GM12878 (cell line): Measurements from ENCODE around the gene PTPRJ. TPM values are rescaled to one million over a fixed set of nuclear protein-coding genes. Genes with fewer than 3 reads are reported as not detected.

Experiments used
- ATAC-seq: fragments of 200-7000 bp; cut with Tn5 transposase; 3 replicates; pipeline ENCODE4 v1.9.1; 2020; ENCODE audit warnings: mild to moderate bottlenecking, moderate library complexity
- BruUV-seq: library from RNA; stranded (reverse); fragments of 400-500 nt; replicated peaks from 2 replicates; lab custom pipeline; 2021; lab: Mats Ljungman, UMichigan
- CTCF ChIA-PET: fragments of 300-600 bp; sonication (Branson Sonifier 250); formaldehyde crosslinking; extraction: SDS; loops from one replicate; lab custom pipeline; 2021; ENCODE audit warnings: inconsistent platforms; lab: Yijun Ruan, JAX
- POLR2A ChIA-PET: fragments of 350-600 bp; formaldehyde crosslinking; extraction: SDS; loops from one replicate; lab custom pipeline; 2021; ENCODE audit warnings: inconsistent platforms; lab: Charles Lee
- RAD21 ChIA-PET: fragments of 300-600 bp; sonication (Branson Sonifier 250); formaldehyde crosslinking; loops from one replicate; lab custom pipeline; 2023; ENCODE audit warnings: antibody characterized with exemption; ENCODE audit not compliant: unreplicated experiment; lab: Charles Lee
- SMC1A ChIA-PET: fragments of 300-600 bp; sonication (Branson Sonifier 250); formaldehyde crosslinking; loops from one replicate; lab custom pipeline; 2023; ENCODE audit not compliant: unreplicated experiment, uncharacterized antibody; lab: Charles Lee
- DNase-seq: peaks from one replicate; pipeline ENCODE4 v3.0.0-alpha.2; 2011; ENCODE audit warnings: low read depth, low spot score
- FAIRE-seq: peaks from 3 replicates; lab custom pipeline; 2011; peaks lifted over from hg19 to GRCh38; lab: Jason Lieb, UNC
- H2AFZ ChIP-seq: 2 replicates; pipeline ENCODE4 v1.6.0; 2011; ENCODE audit warnings: low read depth, low read length, control low read depth; ENCODE audit not compliant: control insufficient read depth
- H3K27ac ChIP-seq: 2 replicates; pipeline ENCODE4 v1.5.1; 2011; ENCODE audit warnings: control low read depth; ENCODE audit not compliant: control insufficient read depth, insufficient read depth
- H3K27me3 ChIP-seq, 2 experiments: replicated peaks in 1 of 2; 2 replicates each; pipeline versions ENCODE4 v1.6.0 to v1.6.1; 2011; ENCODE audit warnings: low read length in 1 of 2; ENCODE audit not compliant: control insufficient read depth in 2 of 2, insufficient read depth in 2 of 2
- H3K36me3 ChIP-seq, 2 experiments: 2 replicates each; pipeline ENCODE4 v1.5.1; 2011; ENCODE audit warnings: low read length in 1 of 2; ENCODE audit not compliant: control insufficient read depth in 2 of 2, insufficient read depth in 2 of 2
- H3K4me1 ChIP-seq: 2 replicates; pipeline ENCODE4 v1.6.1; 2011; ENCODE audit warnings: mild to moderate bottlenecking, low read length, moderate library complexity, mixed read lengths; ENCODE audit not compliant: control insufficient read depth, insufficient read depth
- H3K4me2 ChIP-seq: 2 replicates; pipeline ENCODE4 v1.6.0; 2011; ENCODE audit warnings: control low read depth; ENCODE audit not compliant: control insufficient read depth, insufficient read depth
- H3K4me3 ChIP-seq: fragments of 200-600 bp; sonication (generic); 2 replicates; pipeline ENCODE4 v1.5.1; 2016
- H3K79me2 ChIP-seq: 2 replicates; pipeline ENCODE4 v1.6.0; 2011; ENCODE audit warnings: low read length; ENCODE audit not compliant: control insufficient read depth, insufficient read depth
- H3K9ac ChIP-seq: 2 replicates; pipeline ENCODE4 v1.8.0; 2011; ENCODE audit warnings: low read length, control low read depth, mixed read lengths; ENCODE audit not compliant: control insufficient read depth, insufficient read depth
- H3K9me3 ChIP-seq: replicated peaks from 3 replicates; pipeline ENCODE4 v1.5.1; 2011; ENCODE audit warnings: mild to moderate bottlenecking, low read length; ENCODE audit not compliant: control insufficient read depth, insufficient read depth
- H4K20me1 ChIP-seq: 2 replicates; pipeline ENCODE4 v1.6.0; 2011; ENCODE audit not compliant: control insufficient read depth, insufficient read depth
- CHD2 ChIP-seq: IDR thresholded peaks from 2 replicates; pipeline ENCODE4 v1.6.1; 2011; ENCODE audit warnings: low read depth, low read length, improper control_type of control experiment, borderline replicate concordance
- CREB1 ChIP-seq: IDR thresholded peaks from 2 replicates; pipeline ENCODE4 v1.6.1; 2012; ENCODE audit warnings: low read depth, mild to moderate bottlenecking, inconsistent platforms
- CREM ChIP-seq: IDR thresholded peaks from 2 replicates; pipeline ENCODE4 v1.6.1; 2014; ENCODE audit warnings: antibody characterized with exemption, low read depth
- GABPA ChIP-seq: IDR thresholded peaks from 2 replicates; pipeline ENCODE4 v1.6.1; 2014; ENCODE audit warnings: antibody characterized with exemption, low read depth, mild to moderate bottlenecking, inconsistent platforms
- HDAC2 ChIP-seq: fragments of 200-600 bp; sonication (generic); IDR thresholded peaks from 2 replicates; pipeline ENCODE4 v1.6.1; 2017
- IRF4 ChIP-seq: IDR thresholded peaks from 2 replicates; pipeline ENCODE4 v1.6.1; 2011; ENCODE audit warnings: low read depth, low read length
- NBN ChIP-seq: fragments of 450-650 bp; IDR thresholded peaks from 2 replicates; pipeline ENCODE4 v1.6.1; 2016
- NFYA ChIP-seq: IDR thresholded peaks from 2 replicates; pipeline ENCODE4 v1.6.1; 2011; ENCODE audit warnings: low read depth, mild to moderate bottlenecking, low read length, improper control_type of control experiment, borderline replicate concordance
- NR2C2 ChIP-seq: IDR thresholded peaks from 2 replicates; pipeline ENCODE4 v1.6.1; 2011; ENCODE audit warnings: borderline replicate concordance, low read depth; ENCODE audit not compliant: control insufficient read depth, insufficient read length
- PAX8 ChIP-seq: fragments of 450-650 bp; IDR thresholded peaks from 2 replicates; pipeline ENCODE4 v1.6.1; 2017; ENCODE audit warnings: mild to moderate bottlenecking, moderate library complexity
- RUNX3 ChIP-seq: IDR thresholded peaks from 2 replicates; pipeline ENCODE4 v1.6.1; 2012; ENCODE audit warnings: low read length, inconsistent platforms
- SREBF1 ChIP-seq: IDR thresholded peaks from 2 replicates; pipeline ENCODE4 v1.6.1; 2012; ENCODE audit warnings: mild to moderate bottlenecking, low read length
- SRF ChIP-seq, 2 experiments: IDR thresholded peaks; 2 replicates each; pipeline ENCODE4 v1.6.1; 2011; ENCODE audit warnings: low read depth in 2 of 2, low read length in 2 of 2, mild to moderate bottlenecking in 1 of 2, moderate library complexity in 1 of 2
- SUPT20H ChIP-seq: IDR thresholded peaks from 2 replicates; pipeline ENCODE4 v1.6.1; 2011; ENCODE audit warnings: low read depth, mild to moderate bottlenecking, low read length, moderate library complexity, borderline replicate concordance; ENCODE audit not compliant: control insufficient read depth
- ZNF274 ChIP-seq: IDR thresholded peaks from one replicate; pipeline ENCODE4 v1.8.0; 2011; ENCODE audit not compliant: insufficient read length, insufficient read depth
- WGBS: methylation state at CpG from one replicate; pipeline ENCODE4 v1.1.6; 2016; ENCODE audit warnings: low lambda C conversion rate; ENCODE audit not compliant: insufficient replicate concordance, insufficient coverage; ENCODE audit errors: missing lambda C conversion rate; 5-methylcytosine and 5-hydroxymethylcytosine counted together
- in situ Hi-C: fragments of 300-500 bp; cut with MboI; formaldehyde crosslinking; loops from 9 replicates; pipeline ENCODE4 v1.14.3; 2018; ENCODE audit warnings: mixed read lengths
- intact Hi-C: fragments of 100-400 bp; cut with micrococcal nuclease; formaldehyde crosslinking; loops from one replicate; pipeline ENCODE4 v1.14.2; 2022; ENCODE audit not compliant: unreplicated experiment
- polyA plus RNA-seq, 11 experiments: library from polyadenylated mRNA; depleted of rRNA in 4 of 11; unstranded in 6 of 11; stranded (reverse) in 5 of 11; fragments of >200 nt; fragmentation: Nextera tagmentation in 4 of 11; fragmentation: Illumina TruSeq in 1 of 11; extraction: Ambion mirVana in 4 of 11; extraction: Trizol in 1 of 11; gene quantifications; 1 replicate in 1 of 11; 2 replicates in 10 of 11; pipeline versions ENCODE4 v1.2.1 to v1.2.3, GENCODE V29; 2011 to 2016; ENCODE audit warnings: inconsistent platforms in 2 of 11, missing spikeins in 2 of 11, low read depth in 1 of 11
- total RNA-seq, 4 experiments: library from RNA; depleted of rRNA in 3 of 4; stranded (reverse); fragments of >200 nt in 3 of 4; fragmentation: Illumina TruSeq in 1 of 4; extraction: Trizol in 1 of 4; gene quantifications; 2 replicates each; pipeline versions ENCODE4 v1.2.1 to v1.2.3, GENCODE V29; 2013 to 2021
- TF ChIP-seq, protein P1 (sequence below): IDR thresholded peaks from 2 replicates; pipeline ENCODE4 v1.6.1; 2011; ENCODE audit warnings: mild to moderate bottlenecking, low read depth, low read length, moderate library complexity; ENCODE audit not compliant: insufficient replicate concordance
- TF ChIP-seq, protein P2 (sequence below): IDR thresholded peaks from 2 replicates; pipeline ENCODE4 v1.6.1; 2012; ENCODE audit warnings: mild to moderate bottlenecking, low read depth, low read length

PTPRJ gene
- total and polyA plus RNA-seq, 10 of the 15 experiments (the other 5 are each of a cell fraction or from before 2014, with no cell fraction given), result 0.22 to 22.4 (median 7.4) TPM

DNA sequence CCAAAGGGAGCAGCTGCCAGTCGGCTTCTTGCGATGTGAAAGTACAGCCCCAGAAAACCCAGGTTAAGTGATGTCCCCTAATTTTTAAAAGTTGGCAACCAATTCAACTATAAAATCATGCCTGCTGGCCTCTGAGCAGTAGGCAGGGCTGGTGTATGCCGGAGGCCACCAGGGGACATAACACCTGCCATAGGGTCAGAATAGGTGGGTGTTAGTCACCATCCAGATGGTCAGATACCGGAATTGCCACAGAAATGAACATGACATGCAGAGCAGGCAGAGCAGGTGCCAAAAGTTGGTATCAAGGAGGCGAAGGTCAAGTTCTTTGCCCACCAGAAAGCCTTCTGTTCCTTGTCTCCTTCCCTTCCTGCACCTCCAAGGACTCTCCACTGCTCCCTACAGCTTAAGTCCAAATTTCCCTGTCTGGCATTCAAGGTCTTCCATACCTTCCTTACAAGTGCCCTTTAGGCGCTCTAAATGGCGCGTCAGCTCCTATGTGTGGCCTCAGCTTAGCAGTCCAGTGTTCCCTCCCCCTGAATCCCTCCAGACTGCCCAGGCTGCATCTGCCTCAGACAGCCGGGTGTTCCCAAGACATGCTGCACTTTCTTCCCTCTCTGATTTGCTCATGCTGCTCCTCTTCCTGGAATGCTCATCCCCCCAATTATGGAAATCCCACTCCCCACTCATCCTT lies 45.1 kb downstream of the PTPRJ start (continued):
- TF ChIP-seq SUPT20H (no peak), CHD2 (no peak), IRF4 (no peak), NFYA (no peak), HDAC2 (no peak), CREB1 (no peak)
- TF ChIP-seq, all 136 proteins: peak for 0

DNA sequence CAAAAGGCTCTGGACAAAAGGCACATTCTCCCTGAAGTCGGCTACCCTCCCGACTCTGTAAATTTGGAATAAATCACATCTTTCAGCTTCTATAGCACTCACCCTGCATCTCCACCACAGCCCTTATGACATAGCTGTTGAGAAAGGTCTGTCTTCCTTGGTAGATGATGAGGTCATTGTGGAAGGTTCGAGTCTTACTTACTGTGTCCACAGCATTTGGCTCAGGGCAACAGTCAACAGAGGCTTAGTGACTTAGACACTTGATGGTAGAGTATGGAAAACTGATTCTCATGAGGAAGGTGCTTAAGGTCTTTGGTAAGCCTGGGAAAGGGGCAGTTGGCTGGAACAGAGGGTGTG lies 45.6 kb downstream of the PTPRJ start:
- Histone ChIP-seq H3K9me3 (no peaks in the 10 kb centered on the region), H3K4me1 (peaks cover 21% of the 10 kb centered on the region), H3K27ac (no peak overlapping the region), H4K20me1 (no peaks in the 10 kb centered on the region), H3K4me2 (no peak overlapping the region), H3K79me2 (peaks cover 3% of the 10 kb centered on the region), H3K4me3 (no peak overlapping the region), H3K27me3 (no peaks in the 10 kb centered on the region), H3K9ac (no peak overlapping the region), H3K36me3 (no peaks in the 10 kb centered on the region; a peak in 1 of 4 replicates), H2AFZ (no peak overlapping the region)
- SMC1A ChIA-PET, result no interaction called here
- in situ Hi-C loops, result no loop called here
- TF ChIP-seq RUNX3, result no peak
- TF ChIP-seq SREBF1, result no peak
- TF ChIP-seq PAX8, result no peak
- no peak for TF ChIP-seq SRF (IDR thresholded peaks at IDR 0.05; ENCODE audit: low read depth in 2 of 2, low read length in 2 of 2)
- no peak for TF ChIP-seq NBN
- no peak for TF ChIP-seq NR2C2
- no peak for TF ChIP-seq ZNF274
- TF ChIP-seq GABPA, result no peak
- TF ChIP-seq, protein P1, sequence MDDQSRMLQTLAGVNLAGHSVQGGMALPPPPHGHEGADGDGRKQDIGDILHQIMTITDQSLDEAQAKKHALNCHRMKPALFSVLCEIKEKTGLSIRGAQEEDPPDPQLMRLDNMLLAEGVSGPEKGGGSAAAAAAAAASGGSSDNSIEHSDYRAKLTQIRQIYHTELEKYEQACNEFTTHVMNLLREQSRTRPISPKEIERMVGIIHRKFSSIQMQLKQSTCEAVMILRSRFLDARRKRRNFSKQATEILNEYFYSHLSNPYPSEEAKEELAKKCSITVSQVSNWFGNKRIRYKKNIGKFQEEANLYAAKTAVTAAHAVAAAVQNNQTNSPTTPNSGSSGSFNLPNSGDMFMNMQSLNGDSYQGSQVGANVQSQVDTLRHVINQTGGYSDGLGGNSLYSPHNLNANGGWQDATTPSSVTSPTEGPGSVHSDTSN, result no peak
- no peak for TF ChIP-seq CREM
- TF ChIP-seq, protein P2, sequence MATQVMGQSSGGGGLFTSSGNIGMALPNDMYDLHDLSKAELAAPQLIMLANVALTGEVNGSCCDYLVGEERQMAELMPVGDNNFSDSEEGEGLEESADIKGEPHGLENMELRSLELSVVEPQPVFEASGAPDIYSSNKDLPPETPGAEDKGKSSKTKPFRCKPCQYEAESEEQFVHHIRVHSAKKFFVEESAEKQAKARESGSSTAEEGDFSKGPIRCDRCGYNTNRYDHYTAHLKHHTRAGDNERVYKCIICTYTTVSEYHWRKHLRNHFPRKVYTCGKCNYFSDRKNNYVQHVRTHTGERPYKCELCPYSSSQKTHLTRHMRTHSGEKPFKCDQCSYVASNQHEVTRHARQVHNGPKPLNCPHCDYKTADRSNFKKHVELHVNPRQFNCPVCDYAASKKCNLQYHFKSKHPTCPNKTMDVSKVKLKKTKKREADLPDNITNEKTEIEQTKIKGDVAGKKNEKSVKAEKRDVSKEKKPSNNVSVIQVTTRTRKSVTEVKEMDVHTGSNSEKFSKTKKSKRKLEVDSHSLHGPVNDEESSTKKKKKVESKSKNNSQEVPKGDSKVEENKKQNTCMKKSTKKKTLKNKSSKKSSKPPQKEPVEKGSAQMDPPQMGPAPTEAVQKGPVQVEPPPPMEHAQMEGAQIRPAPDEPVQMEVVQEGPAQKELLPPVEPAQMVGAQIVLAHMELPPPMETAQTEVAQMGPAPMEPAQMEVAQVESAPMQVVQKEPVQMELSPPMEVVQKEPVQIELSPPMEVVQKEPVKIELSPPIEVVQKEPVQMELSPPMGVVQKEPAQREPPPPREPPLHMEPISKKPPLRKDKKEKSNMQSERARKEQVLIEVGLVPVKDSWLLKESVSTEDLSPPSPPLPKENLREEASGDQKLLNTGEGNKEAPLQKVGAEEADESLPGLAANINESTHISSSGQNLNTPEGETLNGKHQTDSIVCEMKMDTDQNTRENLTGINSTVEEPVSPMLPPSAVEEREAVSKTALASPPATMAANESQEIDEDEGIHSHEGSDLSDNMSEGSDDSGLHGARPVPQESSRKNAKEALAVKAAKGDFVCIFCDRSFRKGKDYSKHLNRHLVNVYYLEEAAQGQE, result no peak
- DNase-seq, result no peak
- ATAC-seq, result no peak; the same call in 2 of the 3 replicates
- no peak for FAIRE-seq
- intact Hi-C loops, result no loop called here
- 62% methylated on average over 3 of the region's 3 CpGs for WGBS
- CTCF ChIA-PET, result no interaction called here
- POLR2A ChIA-PET, result no interaction called here
- RAD21 ChIA-PET, result no interaction called here
- BruUV-seq, result no TSS peak
